GM18861 (cell line): ENCODE results near the gene STAT2.
"Not testable (repeated sequence)": the region's sequence is repeated elsewhere in the genome, so short reads cannot be mapped to it uniquely, and the experiment has no call there.

ENCODE experiments used
- ATAC-seq: cut with Tn5 transposase; IDR thresholded peaks from one replicate; pipeline ENCODE4 v1.9.1; 2021; ENCODE audit not compliant: unreplicated experiment

The STAT2 gene

DNA sequence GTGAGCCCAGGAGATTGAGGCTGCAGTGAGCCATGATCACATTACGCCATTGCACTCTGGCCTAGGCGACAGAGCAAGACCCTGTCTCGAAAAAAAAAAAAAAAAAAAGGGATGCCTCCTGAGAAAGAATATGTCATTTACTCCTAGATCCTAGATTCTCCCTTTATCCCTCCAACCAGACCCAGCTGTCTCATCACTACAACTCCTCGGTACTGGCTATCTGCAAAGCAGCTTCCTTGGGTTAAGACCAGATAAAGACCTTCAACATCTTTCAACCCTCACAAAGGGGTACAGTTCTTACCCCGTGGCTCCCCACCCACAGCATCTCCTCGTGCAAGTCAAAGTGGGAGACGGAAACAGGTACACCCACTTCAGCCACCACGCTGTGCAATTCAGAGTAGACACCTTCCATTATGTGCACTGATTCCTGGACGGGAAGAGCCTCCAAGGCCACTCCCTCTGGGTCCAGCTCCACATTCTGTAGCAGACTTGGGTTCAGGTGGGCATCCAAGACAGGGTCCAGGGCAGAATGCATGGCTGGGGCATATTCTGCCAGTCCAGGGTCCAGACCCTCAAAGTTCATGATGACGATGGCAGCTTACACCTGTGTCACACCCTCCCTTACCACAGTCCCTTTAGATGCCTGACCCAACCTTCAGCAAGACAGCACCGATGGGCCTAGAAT is 27.3 kb downstream of the STAT2 start:
- ATAC-seq: no peak

DNA sequence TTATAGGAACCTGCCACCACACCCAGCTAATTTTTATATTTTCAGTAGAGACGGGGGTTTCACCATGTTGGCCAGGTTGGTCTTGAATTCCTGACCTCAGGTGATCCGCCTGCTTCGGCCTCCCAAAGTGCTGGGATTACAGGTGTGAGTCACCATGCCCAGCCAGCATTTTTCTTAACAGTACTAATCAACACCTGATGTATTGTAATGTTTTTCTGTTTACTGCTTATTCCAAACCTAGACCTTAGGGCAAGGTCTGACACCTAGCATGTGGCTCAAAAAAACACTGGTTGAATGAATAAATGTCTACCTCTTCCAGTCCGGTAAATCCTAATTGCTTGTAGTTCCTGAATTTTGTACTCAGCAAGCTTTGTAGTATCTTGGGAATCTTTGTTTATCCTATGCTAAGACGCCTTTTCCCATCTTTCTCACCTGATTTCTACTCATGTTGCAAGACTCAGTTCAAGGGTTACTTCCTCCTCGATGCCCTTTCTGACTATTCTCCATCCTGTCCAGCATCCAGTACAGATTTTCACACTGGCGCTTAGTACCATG is 28.9 kb downstream of the STAT2 start:
- ATAC-seq: no peak

DNA sequence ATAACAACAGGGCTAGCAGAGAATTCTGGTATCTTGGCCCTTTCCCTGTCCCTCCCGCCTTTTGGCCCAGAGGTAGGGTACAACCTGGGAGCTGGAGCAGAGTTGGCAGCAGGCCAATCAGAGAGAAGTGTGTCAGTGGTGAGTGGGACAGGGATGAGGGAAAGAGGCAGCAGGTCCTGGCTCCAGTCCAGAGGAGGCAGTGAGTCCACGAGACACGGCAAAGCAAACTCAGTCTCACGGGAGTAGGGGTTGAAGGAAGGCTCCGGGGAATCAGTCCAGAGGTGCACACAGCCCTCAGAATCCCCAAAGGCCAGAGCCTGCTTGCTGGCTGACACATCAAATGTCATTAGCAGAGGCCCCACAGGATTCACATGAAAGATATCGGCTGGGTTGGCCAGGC is 33.4 kb downstream of the STAT2 start:
- no peak for ATAC-seq

DNA sequence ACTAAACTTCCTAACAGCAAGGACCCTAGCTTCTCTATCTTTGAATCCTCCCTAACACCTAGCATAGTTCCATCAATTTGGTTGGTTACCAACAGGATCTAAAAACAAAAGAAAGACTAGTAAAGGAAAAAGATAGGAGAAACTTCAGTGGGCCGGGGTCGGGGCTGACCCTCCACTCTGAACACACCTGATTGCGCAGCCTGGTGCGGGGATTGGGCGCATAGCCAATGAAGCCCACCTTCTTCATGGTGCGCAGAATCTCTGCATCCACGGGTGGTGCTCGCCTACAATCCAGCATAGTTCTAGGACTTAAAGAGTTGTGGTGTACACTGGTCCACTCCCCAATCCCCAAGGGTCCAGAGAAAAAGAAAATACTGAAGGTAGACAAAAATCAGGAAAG is 33.8 kb downstream of the STAT2 start:
- no peak for ATAC-seq

DNA sequence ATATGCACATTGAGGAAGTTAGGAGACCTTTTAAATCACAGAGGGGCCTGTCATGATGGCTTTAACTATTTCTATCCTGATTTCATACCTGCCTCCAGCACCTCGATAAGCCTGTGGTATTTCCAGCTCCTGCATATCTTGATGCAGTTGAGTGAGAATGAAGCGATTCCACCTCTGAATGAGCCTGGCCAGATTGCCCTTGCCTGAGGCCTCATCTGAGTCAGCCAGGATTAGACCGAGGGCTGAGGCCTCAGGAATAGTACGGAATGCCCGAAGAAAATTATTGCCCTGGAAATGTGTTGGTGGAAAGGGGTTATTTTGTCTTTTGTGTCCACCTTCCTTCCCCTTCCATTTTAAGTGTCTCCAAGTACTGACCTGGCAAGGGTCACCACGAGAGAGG is 35.7 kb downstream of the STAT2 start:
- no peak for ATAC-seq

DNA sequence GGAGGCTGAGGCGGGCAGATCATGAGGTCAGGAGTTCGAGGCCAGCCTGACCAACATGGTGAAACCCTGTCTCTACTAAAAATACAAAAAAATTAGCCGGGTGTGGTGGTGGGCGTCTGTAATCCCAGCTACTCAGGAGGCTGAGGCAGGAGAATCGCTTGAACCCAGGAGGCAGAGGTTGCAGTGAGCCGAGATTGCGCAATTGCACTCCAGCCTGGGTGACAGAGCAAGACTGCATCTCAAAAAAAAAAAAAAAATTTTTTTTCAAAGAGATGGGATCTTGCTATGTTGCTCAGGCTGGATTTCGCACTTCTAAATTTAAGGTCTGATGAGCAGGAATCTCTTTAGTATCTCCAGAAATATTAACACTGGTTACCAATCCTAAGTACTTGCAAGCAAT is 38.3 kb downstream of the STAT2 start:
- ATAC-seq: not testable (repeated sequence)

DNA sequence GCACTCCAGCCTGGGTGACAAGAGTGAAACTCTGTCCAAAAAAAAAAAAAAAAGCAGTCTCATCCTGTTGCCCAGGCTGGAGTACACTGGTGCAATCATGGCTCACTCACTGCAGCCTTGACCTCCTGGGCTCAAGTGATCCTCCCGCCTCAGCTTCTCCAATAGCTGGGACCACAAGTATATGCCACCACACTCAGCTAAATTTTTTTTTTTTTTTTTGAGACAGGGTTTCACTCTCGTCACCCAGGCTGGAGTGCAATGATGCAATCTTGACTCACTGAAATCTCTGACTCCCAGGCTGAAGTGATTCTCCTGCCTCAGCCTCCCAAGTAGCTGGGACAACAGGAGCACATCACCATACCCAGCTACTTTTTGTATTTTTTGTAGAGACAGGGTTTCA is 38.9 kb downstream of the STAT2 start:
- no peak for ATAC-seq

DNA sequence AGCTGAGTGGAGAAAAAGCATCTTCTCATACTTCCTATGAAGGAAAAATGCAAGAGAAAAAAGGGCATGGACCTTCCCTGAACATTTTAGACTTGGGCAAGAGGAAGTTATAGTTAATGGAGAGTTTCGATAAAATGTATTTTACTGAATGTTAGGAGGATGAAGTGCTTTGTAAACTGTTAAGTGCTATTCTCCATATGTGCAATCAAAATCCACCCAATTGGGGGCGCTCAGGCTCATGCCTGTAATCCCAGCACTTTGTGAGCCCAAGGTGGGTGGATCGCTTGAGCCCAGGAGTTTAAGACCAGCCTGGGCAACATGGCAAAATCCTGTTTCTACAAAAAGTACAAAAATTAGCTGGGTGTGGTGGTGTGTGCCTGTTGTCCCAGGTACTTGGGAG is 42.2 kb downstream of the STAT2 start:
- no peak for ATAC-seq

DNA sequence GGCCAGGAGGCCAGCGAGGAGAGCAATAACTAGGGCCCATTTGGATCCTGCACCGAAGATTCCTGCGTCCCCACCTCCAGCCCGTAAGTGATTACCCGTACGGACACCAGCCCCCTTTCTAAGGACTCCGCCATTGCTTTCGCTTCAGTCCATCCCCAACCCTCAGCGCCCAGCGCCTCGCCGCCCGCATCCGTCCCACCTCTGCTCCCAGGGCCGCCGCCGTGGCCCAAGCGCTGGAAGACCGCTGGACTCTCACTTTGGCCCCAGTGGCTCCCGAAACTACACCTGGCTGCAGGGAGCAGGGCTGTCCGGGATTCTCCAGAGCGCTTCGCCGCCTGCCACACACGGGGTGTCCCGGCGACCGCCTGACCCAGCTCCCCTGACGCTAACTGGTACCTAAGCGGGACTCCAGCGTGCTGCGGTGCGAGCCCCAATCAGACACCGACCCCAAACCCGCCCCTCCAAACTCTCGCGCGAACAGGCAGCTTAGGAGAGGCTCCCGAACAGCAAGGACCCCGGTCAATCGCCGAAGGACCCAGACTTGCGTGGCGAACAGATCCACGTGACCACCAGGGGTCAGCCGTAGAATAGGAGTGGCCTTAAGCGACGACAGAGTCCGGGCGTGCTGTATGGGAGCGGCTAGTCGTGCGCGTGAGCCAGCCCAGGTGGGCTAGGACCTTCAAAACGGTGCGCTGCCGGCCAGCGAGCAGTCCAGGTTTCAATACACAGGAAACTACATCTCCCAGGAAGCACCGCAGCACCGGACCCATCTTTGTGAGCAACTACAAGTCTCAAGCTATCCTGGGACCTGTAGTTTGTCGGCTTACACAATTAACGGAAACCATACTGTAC is 44.1 kb downstream of the STAT2 start, which contains the start of gene CNPY2:
TSS of gene CNPY2 (minus strand) at position 367 of the 852 bp plus-strand sequence. CDS start 771 bp downstream, outside the sequence.
- ATAC-seq: peak; percentile 91

DNA sequence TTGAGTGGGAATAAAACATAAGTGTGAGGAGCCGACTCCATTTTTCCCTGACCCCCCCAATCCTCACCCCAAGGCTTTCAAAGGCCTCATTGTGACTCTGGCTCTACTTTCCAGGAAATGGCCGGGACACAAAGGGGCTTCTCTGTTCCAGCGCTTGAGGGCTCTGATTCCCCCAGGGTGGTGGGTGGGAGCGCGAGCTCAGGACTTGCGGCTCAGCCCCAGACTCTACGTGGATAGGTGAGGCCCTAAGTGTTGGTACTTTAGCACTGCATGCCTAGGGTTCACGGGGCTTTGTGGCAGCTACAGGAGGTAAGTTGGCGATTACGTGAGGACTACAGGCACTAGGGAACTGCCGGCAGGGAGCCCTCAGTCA is 44.7 kb downstream of the STAT2 start:
- no peak for ATAC-seq

DNA sequence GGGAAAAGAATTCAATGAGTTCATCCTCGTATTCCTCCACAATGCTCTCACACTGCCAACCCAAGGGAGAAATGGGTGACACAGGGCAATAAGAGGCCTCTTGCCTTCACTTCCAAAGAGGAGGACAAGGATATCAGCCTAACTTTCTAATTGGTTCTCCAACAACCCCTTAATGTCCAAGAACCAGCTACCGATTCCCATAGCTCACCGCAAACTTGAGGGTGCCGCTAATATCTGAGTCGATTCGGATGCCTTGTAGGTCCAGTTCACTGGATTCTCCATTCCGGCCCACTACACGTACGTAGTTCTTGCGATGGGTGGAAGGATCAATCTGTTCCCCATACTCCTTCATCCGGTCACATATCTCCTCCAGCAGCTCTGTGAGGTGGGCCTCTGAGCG is 48.9 kb downstream of the STAT2 start:
- no peak for ATAC-seq

DNA sequence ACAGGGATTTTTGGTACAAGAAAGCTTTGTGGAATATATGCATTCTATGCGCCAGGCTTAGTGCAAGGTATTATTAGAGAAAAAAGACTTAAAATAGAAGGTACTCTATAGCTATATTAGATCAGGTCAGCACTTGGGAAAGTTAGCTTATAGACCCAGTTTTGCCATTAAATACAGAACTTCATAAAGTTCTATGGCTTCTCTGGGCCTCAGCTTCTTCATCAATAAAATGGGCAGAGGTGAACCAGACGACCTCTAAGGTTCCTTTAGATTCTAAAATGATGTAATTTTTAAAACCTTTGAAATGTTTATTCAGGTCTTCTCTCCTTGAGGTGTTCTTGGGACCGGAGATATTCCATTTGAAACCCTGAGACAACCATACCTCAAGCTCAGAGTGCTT is 51.2 kb downstream of the STAT2 start:
- no peak for ATAC-seq

DNA sequence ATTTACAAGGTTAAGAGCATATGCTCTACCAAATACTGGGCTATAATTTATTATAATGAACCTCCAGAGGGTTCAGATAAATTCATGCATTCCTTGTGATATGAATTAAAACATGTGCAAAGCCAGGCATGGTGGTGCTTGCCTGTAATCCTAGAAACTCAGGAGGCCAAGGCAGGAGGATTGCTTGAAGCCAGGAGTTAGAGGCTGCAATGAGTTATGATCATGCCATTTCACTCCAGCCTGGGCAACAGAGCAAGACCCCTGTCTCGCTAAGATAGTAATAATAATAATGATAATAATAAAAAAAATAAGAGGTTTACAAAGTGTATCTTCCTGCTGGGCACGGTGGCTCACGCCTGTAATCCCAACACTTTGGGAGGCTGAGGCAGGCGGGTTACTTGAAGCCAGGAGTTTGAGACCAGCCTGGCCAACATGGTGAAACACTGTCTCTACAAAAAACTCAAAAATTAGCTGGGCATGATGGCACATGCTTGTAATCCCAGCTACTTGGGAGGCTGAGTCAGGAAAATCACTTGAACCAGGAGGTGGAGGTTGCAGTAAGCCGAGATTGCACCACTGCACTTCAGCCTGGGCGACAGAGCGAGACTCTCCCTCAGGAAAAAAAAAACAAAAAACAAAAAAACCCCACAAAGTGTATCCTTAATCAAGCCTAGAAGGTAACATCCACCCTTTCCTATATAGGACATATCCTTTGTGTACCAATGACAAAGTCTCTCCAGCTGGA is 52.5 kb downstream of the STAT2 start:
- ATAC-seq: no peak

DNA sequence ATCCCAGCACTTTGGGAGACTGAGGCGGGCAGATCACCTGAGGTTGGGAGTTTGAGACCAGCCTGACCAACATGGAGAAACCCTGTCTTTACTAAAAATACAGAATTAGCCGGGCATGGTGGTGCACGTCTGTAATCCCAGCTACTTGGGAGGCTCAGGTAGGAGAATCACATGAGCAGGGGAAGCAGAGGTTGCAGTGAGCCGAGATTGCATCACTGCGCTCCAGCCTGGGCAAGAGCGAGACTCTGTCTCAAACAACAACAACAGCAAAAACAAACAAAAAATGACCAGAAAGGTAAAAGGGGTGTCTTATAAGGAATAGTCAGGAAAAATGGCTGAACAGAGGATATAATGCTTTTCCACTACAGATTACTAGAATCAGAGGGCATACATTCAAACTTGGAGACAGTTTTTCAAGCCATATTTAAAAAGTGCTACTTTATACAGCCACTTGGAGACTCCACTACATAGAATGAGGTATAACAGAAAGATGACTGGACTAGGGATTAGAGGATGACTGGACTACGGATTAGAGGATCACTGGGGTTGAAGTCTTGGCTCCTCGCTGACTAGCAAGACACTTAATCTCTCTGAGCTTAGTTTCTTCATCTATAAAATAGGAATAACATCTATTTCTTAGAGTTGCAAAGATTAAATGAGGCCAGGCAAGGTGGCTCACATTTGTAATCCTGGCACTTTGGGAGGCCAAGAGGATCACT is 54.9 kb downstream of the STAT2 start:
- ATAC-seq: no peak

DNA sequence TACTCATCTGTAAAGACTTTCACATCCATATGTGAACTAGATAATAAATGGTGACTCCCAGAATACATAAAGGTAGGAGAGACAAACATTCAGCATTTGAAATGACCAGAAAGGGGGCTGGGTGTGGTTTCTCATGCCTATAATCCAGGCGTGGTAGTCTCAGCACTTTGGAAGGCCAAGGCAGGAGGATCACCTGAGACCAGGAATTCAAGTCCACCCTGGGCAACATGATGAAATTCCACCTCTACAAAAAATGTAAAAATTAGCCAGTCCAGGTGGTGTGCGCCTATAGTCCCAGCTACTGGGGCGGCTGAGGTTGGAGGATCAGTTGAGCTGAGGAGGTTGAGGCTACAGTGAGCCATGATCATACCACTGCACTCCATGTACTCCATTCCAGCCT is 55.6 kb downstream of the STAT2 start:
- ATAC-seq: no peak

DNA sequence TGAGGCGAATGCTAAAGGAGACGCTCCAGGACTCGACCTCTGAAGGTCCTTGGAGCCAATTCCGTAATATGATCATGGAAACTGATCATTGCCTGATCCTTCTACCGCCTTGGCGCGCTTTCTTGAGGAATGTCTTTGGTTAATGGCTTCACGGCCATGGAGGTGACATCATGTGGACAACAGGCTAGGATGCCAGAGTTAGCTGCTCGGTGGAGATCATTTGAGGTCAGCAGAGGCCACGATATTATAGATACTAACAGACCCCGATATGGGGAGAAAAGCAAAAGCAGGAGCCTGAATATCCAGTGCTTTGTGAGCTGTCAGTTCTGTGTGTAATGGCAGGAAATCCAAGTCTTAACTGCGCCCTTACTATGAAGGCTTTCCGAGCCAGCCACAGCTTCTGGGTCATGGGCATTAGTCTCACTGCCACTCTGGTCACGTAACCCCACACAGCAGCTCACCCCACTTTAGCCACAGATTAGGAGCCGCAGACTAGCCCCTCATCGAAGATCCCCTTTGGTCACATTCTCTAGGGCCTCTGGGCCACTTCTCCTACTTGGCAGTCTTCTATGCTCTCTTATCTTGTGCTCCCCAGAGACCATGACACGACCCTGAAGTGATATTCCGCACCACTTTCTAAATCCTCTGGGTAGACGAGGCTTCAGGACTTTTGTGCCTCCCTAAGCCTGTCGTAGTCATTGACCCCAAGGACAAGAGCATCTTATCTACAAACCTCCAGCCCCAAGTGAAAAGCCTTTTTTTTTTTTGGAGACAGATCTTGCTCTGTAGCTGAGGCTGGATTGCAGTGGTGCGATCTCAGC is 59.1 kb downstream of the STAT2 start:
- no peak for ATAC-seq

DNA sequence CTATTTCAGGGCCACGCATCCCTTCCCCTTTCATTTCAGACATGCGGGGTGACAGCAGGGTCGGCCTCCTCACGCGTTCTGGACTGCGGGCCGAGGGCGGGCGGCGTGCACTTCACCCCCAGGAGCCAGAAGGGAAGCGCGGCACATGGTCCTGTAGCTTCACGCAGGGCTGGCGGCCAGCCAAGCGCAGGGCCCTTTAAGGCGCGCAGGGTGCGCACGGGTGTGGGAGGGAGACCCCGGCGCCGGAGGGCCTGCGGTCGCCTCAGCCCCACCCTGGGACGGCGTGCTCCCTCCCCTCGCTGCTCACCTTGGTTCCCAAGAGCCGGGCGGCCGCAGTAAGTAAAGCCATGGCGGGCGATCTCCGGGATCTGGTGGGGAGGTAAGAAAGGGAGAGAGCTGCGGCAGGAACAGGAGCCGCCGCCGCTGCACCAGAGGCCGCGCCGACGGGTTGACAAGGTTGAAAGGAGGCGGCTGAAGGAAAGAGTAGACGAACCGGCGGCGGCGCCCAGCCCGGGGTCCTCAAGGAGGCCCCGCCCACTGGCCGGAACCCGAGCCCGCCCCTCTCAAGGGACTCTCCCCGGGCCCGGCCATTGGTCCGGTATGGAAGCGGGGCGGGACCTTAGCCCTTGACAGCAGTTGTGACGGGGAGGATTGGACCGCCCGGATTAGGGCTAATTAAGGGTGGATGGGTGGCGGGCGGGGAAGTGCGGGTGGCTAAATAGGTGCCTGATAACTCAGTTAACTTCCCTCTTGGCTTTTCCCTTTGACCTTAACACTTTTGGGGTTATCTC is 59.9 kb downstream of the STAT2 start, which contains the start of gene CS:
TSS of gene CS (minus strand) at position 478 of the 791 bp plus-strand sequence. CDS start at position 349, 129 bp downstream.
- ATAC-seq: peak; percentile 85

DNA sequence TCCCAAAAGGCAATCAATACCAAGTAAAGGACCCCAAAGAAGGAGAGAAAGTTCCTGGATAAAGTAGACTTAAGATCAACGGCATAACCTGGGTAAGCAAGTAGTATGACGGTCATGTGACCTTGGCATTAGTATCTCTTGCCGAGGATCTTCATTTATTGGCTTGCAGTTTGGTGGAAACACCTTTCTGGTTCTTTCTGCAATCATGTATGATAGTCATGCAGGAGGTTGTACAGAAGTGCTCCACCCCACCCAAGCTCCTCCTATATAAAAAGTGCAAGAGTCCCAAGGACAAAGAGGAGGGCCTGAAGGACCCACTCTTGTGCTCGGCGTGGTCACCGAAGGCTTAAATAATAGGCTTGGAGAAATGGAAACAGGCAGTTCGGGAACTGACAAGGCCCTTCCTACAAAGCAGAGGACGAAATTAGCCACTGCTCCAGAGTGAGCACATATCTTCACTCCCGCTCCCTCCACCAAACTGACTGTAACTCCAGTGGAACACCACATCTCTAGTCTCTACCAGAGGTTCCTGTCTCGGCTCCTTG is 60.5 kb downstream of the STAT2 start:
- no peak for ATAC-seq

DNA sequence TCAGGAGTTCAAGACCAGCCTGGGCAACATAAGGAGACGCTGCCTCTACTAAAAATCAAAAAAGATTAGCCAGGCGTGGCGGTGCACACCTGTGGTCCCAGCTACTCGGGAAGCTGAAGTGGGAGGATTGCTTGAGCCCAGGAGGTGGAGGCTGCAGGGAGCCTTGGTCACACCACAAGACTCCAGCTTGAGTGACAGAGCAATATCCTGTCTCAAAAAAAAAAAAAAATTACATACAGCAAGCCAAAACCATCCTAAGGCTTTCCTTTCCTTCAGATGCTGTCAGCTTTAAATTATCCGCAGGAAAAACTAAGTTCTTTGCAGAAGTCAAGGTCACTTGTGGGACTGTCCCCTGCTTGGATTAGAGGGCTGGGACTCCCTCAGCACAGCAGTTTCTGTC is 61.1 kb downstream of the STAT2 start:
- no peak for ATAC-seq
